MCF 10A (cell line): ENCODE data around the gene ZBTB22. TPM values are rescaled to one million over a fixed set of nuclear protein-coding genes. Genes with fewer than 3 reads are reported as not detected.

Source experiments
- BruUV-seq: library from RNA; stranded (reverse); fragments of 400-500 nt; replicated peaks from 2 replicates; lab custom pipeline; 2021; lab: Mats Ljungman, UMichigan
- CTCF ChIA-PET: fragments of 300-600 bp; sonication (Branson Sonifier 250); formaldehyde crosslinking; extraction: SDS; loops from one replicate; lab custom pipeline; 2021; ENCODE audit warnings: antibody characterized with exemption, inconsistent platforms; lab: Yijun Ruan, JAX
- POLR2A ChIA-PET: fragments of 300-600, 350-650 bp; sonication (Branson Sonifier 250); formaldehyde crosslinking; extraction: SDS; loops from one replicate; lab custom pipeline; 2020; ENCODE audit warnings: antibody characterized with exemption, inconsistent platforms; lab: Yijun Ruan, JAX
- DNase-seq: peaks from one replicate; pipeline ENCODE4 v3.0.0-alpha.2; 2018; ENCODE audit not compliant: unreplicated experiment
- H3K27ac Mint-ChIP-seq: one replicate; pipeline ENCODE4 v1.8.0; 2022; ENCODE audit warnings: mild to moderate bottlenecking, low read depth, mixed read lengths; ENCODE audit not compliant: unreplicated experiment
- H3K27me3 Mint-ChIP-seq: one replicate; pipeline ENCODE4 v1.8.0; 2022; ENCODE audit warnings: mixed read lengths; ENCODE audit not compliant: insufficient read depth, unreplicated experiment
- H3K36me3 Mint-ChIP-seq: one replicate; pipeline ENCODE4 v1.8.0; 2022; ENCODE audit warnings: mild to moderate bottlenecking, moderate library complexity, mixed read lengths; ENCODE audit not compliant: insufficient read depth, unreplicated experiment
- H3K4me1 Mint-ChIP-seq: one replicate; pipeline ENCODE4 v1.8.0; 2022; ENCODE audit warnings: mixed read lengths; ENCODE audit not compliant: insufficient read depth, unreplicated experiment
- H3K4me3 Mint-ChIP-seq: one replicate; pipeline ENCODE4 v1.8.0; 2022; ENCODE audit warnings: mild to moderate bottlenecking, moderate library complexity, mixed read lengths; ENCODE audit not compliant: unreplicated experiment
- H3K9me3 Mint-ChIP-seq: one replicate; pipeline ENCODE4 v1.8.0; 2022; ENCODE audit warnings: mixed read lengths; ENCODE audit not compliant: unreplicated experiment
- intact Hi-C: fragments of 100-400 bp; cut with micrococcal nuclease; formaldehyde crosslinking; loops from 2 replicates; pipeline ENCODE4 v1.14.1; 2022
- total RNA-seq: library from RNA; stranded (reverse); gene quantifications from 2 replicates; pipeline ENCODE4 v1.2.3, GENCODE V29; 2022
- TF ChIP-seq, protein P1 (sequence below): fragments of 200-600 bp; IDR thresholded peaks from one replicate; pipeline ENCODE4 v1.8.0; 2022; ENCODE audit warnings: antibody characterized with exemption, mild to moderate bottlenecking; ENCODE audit not compliant: unreplicated experiment

ZBTB22 gene
- total RNA-seq, 1 experiment from 2014 or later, result 12.3 TPM

DNA sequence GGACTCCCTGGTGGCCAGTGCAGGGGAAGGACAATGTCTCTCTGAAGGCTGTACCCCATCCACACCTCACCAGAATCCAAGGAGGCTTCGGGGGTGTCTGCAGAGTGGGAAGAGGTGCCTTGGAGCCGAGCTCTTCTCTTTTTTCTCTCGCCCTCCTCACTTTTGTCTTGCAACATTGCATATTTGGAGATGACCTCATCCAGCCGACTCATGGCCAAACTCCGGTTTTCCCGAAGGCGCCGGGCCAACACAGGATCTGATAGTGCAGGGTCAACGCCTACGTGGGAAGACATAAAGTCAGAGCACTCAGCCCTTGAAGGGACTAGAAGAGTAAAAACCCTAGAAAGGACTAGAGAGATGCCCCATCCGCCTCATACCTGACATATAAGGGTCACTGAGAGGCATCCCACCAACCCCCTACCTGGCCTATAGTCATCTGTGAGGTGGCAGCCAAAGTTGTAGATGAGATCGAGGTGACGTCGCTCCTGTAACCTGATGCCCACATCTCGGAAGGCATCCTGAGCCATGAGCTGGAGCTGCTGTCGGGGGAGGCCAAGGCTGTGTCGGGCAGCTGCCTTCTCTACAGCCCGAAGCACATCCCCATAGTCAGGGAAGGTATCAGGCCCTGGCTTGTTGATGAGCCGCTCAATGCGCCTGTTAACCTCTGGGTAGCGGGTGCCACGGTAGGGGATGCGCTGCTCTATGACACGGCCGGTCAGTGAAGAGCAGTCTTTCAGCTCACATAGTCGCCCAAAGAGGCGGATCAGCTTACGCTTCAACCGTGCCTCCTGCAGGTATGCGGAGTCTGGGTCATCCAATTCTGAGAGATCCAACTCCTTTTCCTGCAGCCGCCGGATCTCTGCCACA lies 3.0 kb upstream of the ZBTB22 start:
- ChIA-PET CTCF (interaction anchor here (0.5 to 1.0 kb wide), 5 partner anchors 17 to 174 kb away, joined by 3 read pairs; no protein-coding TSS in a partner anchor), POLR2A (interaction anchor here (0.6 to 1.8 kb wide), 7 partner anchors 8 to 256 kb away, joined by 3 to 6 read pairs (median 3); partner anchors contain the start of gene B3GALT4)
- Mint-ChIP-seq H3K27ac (peak overlapping the region; percentile 80), H3K9me3 (no peaks in the 10 kb centered on the region), H3K4me1 (peaks cover 61% of the 10 kb centered on the region), H3K4me3 (peak overlapping the region; percentile 81), H3K36me3 (peaks cover 58% of the 10 kb centered on the region), H3K27me3 (no peaks in the 10 kb centered on the region)
- peak; percentile 88 for DNase-seq
- TF ChIP-seq, protein P1, sequence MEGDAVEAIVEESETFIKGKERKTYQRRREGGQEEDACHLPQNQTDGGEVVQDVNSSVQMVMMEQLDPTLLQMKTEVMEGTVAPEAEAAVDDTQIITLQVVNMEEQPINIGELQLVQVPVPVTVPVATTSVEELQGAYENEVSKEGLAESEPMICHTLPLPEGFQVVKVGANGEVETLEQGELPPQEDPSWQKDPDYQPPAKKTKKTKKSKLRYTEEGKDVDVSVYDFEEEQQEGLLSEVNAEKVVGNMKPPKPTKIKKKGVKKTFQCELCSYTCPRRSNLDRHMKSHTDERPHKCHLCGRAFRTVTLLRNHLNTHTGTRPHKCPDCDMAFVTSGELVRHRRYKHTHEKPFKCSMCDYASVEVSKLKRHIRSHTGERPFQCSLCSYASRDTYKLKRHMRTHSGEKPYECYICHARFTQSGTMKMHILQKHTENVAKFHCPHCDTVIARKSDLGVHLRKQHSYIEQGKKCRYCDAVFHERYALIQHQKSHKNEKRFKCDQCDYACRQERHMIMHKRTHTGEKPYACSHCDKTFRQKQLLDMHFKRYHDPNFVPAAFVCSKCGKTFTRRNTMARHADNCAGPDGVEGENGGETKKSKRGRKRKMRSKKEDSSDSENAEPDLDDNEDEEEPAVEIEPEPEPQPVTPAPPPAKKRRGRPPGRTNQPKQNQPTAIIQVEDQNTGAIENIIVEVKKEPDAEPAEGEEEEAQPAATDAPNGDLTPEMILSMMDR, result no peak
- TSS peak; percentile 67 for BruUV-seq
- intact Hi-C loops, result no loop called here

GRCh38 chr6:33319939-33320314 lies 2.4 kb upstream of the ZBTB22 start:
- ChIA-PET CTCF (interaction anchor here (0.6 to 2.5 kb wide), 3 partner anchors 25 to 174 kb away, joined by 3 to 10 read pairs (median 3); no protein-coding TSS in a partner anchor), POLR2A (interaction anchor here (0.6 to 1.8 kb wide), 7 partner anchors 8 to 256 kb away, joined by 3 to 6 read pairs (median 3); partner anchors contain the start of gene B3GALT4)
- peak overlapping the region; percentile 80 for H3K27ac Mint-ChIP-seq

GRCh38 chr6:33318426-33319073 lies 1.0 kb upstream of the ZBTB22 start:
- BruUV-seq, result no TSS peak
- intact Hi-C loops, result no loop called here
- H3K27me3 Mint-ChIP-seq, result no peaks in the 10 kb centered on the region
- H3K36me3 Mint-ChIP-seq, result peaks cover 73% of the 10 kb centered on the region
- no peaks in the 10 kb centered on the region for H3K9me3 Mint-ChIP-seq
- ChIA-PET POLR2A (interaction anchor here (0.5 to 3.0 kb wide), 19 partner anchors 20 to 1697 kb away, joined by 3 to 30 read pairs (median 3); partner anchors contain the start of genes B3GALT4, CUTA, PFDN6 and RGL2), CTCF (interaction anchor here (0.7 to 2.5 kb wide), 7 partner anchors 26 to 359 kb away, joined by 3 to 10 read pairs (median 3); partner anchors contain the start of gene CUTA)
- H3K4me3 Mint-ChIP-seq, result peak overlapping the region; percentile 81
- peaks cover 68% of the 10 kb centered on the region for H3K4me1 Mint-ChIP-seq
- DNase-seq, result no peak
- H3K27ac Mint-ChIP-seq, result peak overlapping the region; percentile 80
- TF ChIP-seq, protein P1, result no peak

More at GRCh38 chr6:33319939-33320314, 2.4 kb upstream of the ZBTB22 start:
- Mint-ChIP-seq H3K4me1 (peaks cover 67% of the 10 kb centered on the region), H3K27me3 (no peaks in the 10 kb centered on the region), H3K4me3 (peak overlapping the region; percentile 81), H3K36me3 (peaks cover 63% of the 10 kb centered on the region), H3K9me3 (no peaks in the 10 kb centered on the region)
- TF ChIP-seq, protein P1, result no peak
- BruUV-seq, result no TSS peak
- no peak for DNase-seq
- intact Hi-C loops, result no loop called here

DNA sequence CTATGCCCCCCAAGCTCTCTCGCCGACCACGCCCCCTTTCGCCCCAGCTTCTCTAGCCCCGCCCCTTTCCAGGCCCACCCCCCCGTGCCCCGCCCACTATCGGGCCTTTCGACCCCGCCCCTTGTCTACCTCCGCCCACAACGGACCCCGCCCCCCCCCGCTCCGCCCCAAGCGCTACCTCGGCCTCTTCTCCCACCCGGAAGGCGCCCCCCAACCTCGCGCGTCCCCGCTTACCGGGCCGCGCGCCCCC lies 200 bp downstream of the ZBTB22 start:
- H3K36me3 Mint-ChIP-seq, result peaks cover 78% of the 10 kb centered on the region
- TF ChIP-seq, protein P1, result no peak

More for the DNA sequence above, 200 bp downstream of the ZBTB22 start:
- Mint-ChIP-seq H3K4me1 (peaks cover 63% of the 10 kb centered on the region), H3K4me3 (peak overlapping the region; percentile 81), H3K9me3 (no peaks in the 10 kb centered on the region), H3K27ac (peak overlapping the region; percentile 80), H3K27me3 (no peaks in the 10 kb centered on the region)
- no TSS peak for BruUV-seq
- ChIA-PET POLR2A (interaction anchor here (0.8 to 3.0 kb wide), 16 partner anchors 9 to 109 kb away, joined by 3 to 30 read pairs (median 6); partner anchors contain the start of genes B3GALT4, CUTA, PFDN6 and RGL2), CTCF (interaction anchor here (0.5 to 2.5 kb wide), 3 partner anchors 28 to 79 kb away, joined by 3 to 10 read pairs (median 4); no protein-coding TSS in a partner anchor)
- no peak for DNase-seq
- intact Hi-C loops, result no loop called here
